GF-D8 (cell line): Measurements from ENCODE around the gene RELL2.

Experiments
- DNase-seq: peaks from one replicate; lab custom pipeline; 2025; lab: John Stamatoyannopoulos, UW

The RELL2 gene

GRCh38 chr5:141677415-141677814 lies 40.6 kb downstream of the RELL2 start:
- no peak for DNase-seq

DNA sequence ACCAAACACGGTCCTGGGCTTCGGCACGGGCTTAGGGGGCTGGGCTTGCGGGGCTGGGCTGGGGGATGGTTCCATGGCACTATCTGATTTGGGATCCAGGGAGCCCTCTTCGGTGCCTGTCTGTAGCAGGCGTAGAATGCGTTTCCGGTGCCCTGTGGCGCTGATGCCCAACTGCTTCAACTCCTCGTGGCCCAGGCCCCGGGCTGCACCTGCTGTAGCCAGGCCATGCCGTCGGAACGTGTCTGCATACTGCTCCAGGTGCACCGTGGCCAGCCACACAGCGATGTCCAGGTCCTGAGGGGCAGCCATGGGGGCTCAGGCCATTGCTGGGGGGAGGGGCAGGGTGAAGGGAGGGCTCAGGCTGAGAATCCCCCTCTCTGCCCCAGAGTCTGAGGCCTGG lies 43.4 kb downstream of the RELL2 start:
- no peak for DNase-seq

DNA sequence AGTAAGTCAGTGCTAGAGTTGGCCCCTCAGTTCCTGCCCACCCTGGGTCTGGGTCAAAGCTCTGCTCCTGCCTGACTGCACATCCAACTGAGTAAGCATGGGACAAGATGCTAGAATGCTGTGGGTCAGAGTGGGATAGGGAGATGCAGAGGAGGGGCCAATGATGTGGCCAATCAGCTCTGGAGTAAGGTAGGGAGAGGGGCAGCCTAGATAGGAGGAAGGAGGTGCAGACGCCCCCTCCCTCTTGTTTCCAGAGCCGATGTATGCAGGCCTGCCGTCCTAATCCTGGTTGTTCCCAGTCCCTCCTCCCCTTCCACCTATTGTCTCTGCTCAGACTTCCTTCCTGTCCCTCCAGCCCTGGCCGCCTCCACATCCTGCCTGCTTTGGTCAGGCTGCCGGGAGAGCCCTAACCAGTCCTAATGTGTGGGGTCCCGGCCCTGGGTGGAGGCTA lies 44.0 kb downstream of the RELL2 start:
- DNase-seq: no peak

DNA sequence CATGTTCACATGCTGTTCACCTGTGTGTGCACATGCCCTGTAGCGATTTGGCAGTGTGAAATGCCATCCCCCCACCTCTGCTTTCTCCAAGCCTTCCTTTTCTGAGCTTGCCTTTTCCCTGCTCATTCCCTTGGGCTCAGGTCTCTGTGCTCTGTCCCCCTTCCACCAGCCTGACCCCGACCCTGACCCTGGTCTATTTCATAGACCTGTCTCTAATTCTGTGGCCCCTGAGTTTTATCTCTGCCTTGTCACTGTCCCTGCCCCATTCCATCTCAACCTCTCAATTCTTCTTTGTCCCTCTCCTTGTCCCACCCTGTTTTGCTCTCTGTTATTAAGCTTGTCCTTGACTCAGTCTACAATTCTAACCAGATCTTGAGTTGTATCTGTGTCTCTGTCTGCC lies 44.5 kb downstream of the RELL2 start:
- DNase-seq: no peak

DNA sequence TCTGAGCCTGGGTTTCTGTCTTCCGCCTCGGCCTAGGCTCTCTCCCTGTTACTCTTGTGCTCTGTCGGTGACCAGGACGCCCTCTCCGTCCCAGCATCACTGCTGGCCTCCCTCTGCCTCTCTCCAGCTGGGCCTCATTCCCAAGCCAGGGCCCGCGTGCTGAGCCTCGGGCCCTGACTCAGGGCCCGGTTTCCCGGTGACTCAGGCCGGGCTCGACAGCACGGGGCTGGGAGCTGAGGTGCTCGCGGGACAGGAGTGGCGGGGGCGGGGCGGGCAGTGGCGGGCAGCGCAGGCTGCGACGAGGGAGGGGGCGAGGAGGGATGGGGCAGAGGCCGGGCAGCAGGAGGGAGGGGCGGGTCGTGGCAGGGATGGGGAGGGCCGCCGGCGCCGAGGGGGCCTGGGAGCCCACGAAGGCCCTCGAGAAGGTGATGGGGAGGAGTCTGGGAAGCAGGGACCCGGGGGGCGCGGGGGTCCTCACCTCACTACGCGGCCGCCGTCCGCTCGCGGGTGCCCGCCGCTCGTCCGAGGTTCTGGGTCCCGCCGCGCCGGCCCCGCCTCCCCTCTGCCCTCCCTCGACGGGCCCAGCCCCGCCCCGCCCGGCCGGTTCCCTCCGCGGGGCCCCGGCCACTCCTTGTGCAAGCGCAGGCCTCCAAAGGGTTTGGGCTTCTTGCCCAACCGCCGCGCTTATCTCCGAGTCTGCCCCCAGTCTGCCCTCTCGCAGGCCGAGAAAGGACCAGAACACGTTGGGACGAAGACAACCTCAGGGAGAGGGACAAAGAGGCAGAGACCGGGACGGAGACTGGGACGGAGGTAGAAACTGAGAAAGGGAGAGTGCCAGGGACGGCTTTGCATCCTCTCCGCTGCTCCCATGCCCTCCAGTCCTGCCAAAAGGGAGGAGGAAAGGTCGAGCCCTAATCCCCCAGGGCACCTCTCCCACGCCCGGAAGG lies 45.2 kb downstream of the RELL2 start, which contains the start of gene ARAP3:
TSS of gene ARAP3 (minus strand) at position 536 of the 947 bp plus-strand sequence. CDS start 1,744 bp downstream, outside the sequence.
- peak; percentile 67 for DNase-seq

DNA sequence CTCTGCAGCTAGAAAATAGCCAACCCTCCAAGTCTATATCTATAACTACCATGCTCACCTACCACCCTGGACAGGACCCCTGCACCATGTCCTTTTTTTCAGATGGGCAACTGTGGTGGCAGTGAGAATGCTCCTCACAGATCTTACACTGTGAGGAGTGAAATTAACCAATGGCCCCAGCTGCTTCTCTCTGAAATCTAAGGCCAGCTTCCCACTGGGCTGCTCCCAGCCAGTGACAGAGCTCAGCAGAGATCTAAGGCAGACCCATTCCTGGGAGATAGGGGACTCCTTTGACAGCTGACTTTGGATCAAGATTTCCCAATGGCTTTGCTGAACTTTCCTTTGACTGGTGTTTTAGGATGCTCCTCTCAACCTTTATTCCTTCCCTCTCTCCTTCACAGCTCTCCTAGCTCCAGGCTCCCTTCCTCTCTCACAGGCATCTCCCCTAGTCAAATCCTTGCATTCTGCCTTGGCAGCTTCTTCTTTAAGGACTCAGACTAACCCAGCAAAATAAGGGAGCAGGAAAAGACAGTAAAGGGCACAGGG lies 46.9 kb downstream of the RELL2 start:
- no peak for DNase-seq

- no peak for DNase-seq
These were observed 48.8 kb downstream of the RELL2 start for GRCh38 chr5:141685591-141685990.

- no peak for DNase-seq
These were observed 50.0 kb downstream of the RELL2 start for GRCh38 chr5:141686648-141687416.
